MM.1S (cell line): ENCODE data around the gene SHISA9.

Experiments
- DNase-seq: peaks from one replicate; pipeline ENCODE4 v3.0.0-alpha.2; 2015
- H2AFZ ChIP-seq: fragments of 300-600 bp; sonication (generic); 2 replicates; pipeline ENCODE4 v1.6.0; 2016; ENCODE audit warnings: antibody characterized with exemption, low read length
- H3F3A ChIP-seq: fragments of 300-600 bp; sonication (generic); 2 replicates; pipeline ENCODE4 v1.6.1; 2016; ENCODE audit warnings: mild to moderate bottlenecking, antibody characterized with exemption, low read length, moderate library complexity, mixed read lengths; ENCODE audit not compliant: insufficient read depth
- H3K27ac ChIP-seq: fragments of 300-600 bp; sonication (generic); 2 replicates; pipeline ENCODE4 v1.5.1; 2016; ENCODE audit warnings: mild to moderate bottlenecking, low read length
- H3K27me3 ChIP-seq: fragments of 300-600 bp; sonication (generic); replicated peaks from 2 replicates; pipeline ENCODE4 v1.6.0; 2016; ENCODE audit warnings: low read length; ENCODE audit not compliant: insufficient read depth
- H3K36me3 ChIP-seq: fragments of 300-600 bp; sonication (generic); replicated peaks from 2 replicates; pipeline ENCODE4 v1.6.1; 2016; ENCODE audit warnings: mild to moderate bottlenecking, low read length, mixed read lengths; ENCODE audit not compliant: insufficient read depth
- H3K4me1 ChIP-seq: fragments of 300-600 bp; sonication (generic); 2 replicates; pipeline ENCODE4 v1.6.1; 2016; ENCODE audit warnings: low read length, mixed read lengths
- H3K4me2 ChIP-seq: fragments of 300-600 bp; sonication (generic); 2 replicates; pipeline ENCODE4 v1.6.0; 2016; ENCODE audit warnings: low read depth, low read length
- H3K4me3 ChIP-seq: fragments of 300-600 bp; sonication (generic); 2 replicates; pipeline ENCODE4 v1.5.1; 2016; ENCODE audit warnings: low read length, mixed read lengths
- H3K79me2 ChIP-seq: fragments of 300-600 bp; sonication (generic); 2 replicates; pipeline ENCODE4 v1.6.1; 2016; ENCODE audit warnings: mixed run types, low read length, mixed read lengths
- H3K9ac ChIP-seq: fragments of 300-600 bp; sonication (generic); 2 replicates; pipeline ENCODE4 v1.6.1; 2016; ENCODE audit warnings: low read length, mixed read lengths
- H3K9me2 ChIP-seq: fragments of 300-600 bp; sonication (generic); replicated peaks from 2 replicates; pipeline ENCODE4 v1.6.1; 2016; ENCODE audit warnings: mild to moderate bottlenecking, low read length, mixed read lengths; ENCODE audit not compliant: insufficient read depth
- H3K9me3 ChIP-seq: fragments of 300-600 bp; sonication (generic); replicated peaks from 2 replicates; pipeline ENCODE4 v1.6.1; 2016; ENCODE audit warnings: mild to moderate bottlenecking, low read length, mixed read lengths; ENCODE audit not compliant: insufficient read depth
- H4K20me1 ChIP-seq: fragments of 300-600 bp; sonication (generic); 2 replicates; pipeline ENCODE4 v1.6.1; 2016; ENCODE audit warnings: mild to moderate bottlenecking, low read length, moderate library complexity, mixed read lengths; ENCODE audit not compliant: insufficient read depth
- CTCF ChIP-seq: fragments of 300-600 bp; sonication (generic); IDR thresholded peaks from 2 replicates; pipeline ENCODE4 v1.5.1; 2016; ENCODE audit warnings: antibody characterized with exemption, low read length, mixed read lengths
- EZH2 ChIP-seq: fragments of 300-600 bp; sonication (generic); optimal IDR thresholded peaks from 2 replicates; pipeline ENCODE3; 2017; ENCODE audit warnings: low read depth, mild to moderate bottlenecking, antibody characterized with exemption, low read length, mixed read lengths
- EZH2phosphoT487 ChIP-seq: fragments of 300-600 bp; sonication (generic); IDR thresholded peaks from 2 replicates; pipeline ENCODE4 v1.6.1; 2018; ENCODE audit warnings: antibody characterized with exemption, low read length

The SHISA9 gene

GRCh38 chr16:13018026-13018425, 116.6 kb downstream of the SHISA9 start:
- Histone ChIP-seq H3F3A (no peaks in the 10 kb centered on the region), H3K79me2 (no peaks in the 10 kb centered on the region), H3K9ac (no peak overlapping the region), H3K9me2 (no peaks in the 10 kb centered on the region), H3K36me3 (no peaks in the 10 kb centered on the region), H3K9me3 (no peaks in the 10 kb centered on the region), H2AFZ (no peak overlapping the region), H3K27ac (no peak overlapping the region), H3K27me3 (no peaks in the 10 kb centered on the region), H3K4me3 (no peak overlapping the region), H3K4me2 (no peak overlapping the region), H3K4me1 (no peaks in the 10 kb centered on the region), H4K20me1 (no peaks in the 10 kb centered on the region)
- TF ChIP-seq EZH2phosphoT487, result no peak
- no peak for TF ChIP-seq EZH2
- TF ChIP-seq CTCF, result no peak
- no peak for DNase-seq

- no peaks in the 10 kb centered on the region for H3K79me2 ChIP-seq
- no peak overlapping the region for H2AFZ ChIP-seq
- no peaks in the 10 kb centered on the region for H3K9me3 ChIP-seq
- no peak overlapping the region for H3K27ac ChIP-seq
- no peak for TF ChIP-seq EZH2
- TF ChIP-seq EZH2phosphoT487, result no peak
- TF ChIP-seq CTCF, result no peak
- no peak for DNase-seq
- H4K20me1 ChIP-seq, result no peaks in the 10 kb centered on the region
- H3K4me3 ChIP-seq, result no peak overlapping the region
- no peaks in the 10 kb centered on the region for H3F3A ChIP-seq
- H3K27me3 ChIP-seq, result no peaks in the 10 kb centered on the region
- no peaks in the 10 kb centered on the region for H3K36me3 ChIP-seq
- no peaks in the 10 kb centered on the region for H3K9me2 ChIP-seq
- no peak overlapping the region for H3K9ac ChIP-seq
- H3K4me2 ChIP-seq, result no peak overlapping the region
- no peaks in the 10 kb centered on the region for H3K4me1 ChIP-seq
Measured at GRCh38 chr16:13021996-13022395, 120.6 kb downstream of the SHISA9 start.

- no peaks in the 10 kb centered on the region for H3K36me3 ChIP-seq
- no peaks in the 10 kb centered on the region for H3K4me1 ChIP-seq
- H3K4me3 ChIP-seq, result no peak overlapping the region
- no peak for DNase-seq
- H3K27ac ChIP-seq, result no peak overlapping the region
- H3K9ac ChIP-seq, result no peak overlapping the region
- H3F3A ChIP-seq, result no peaks in the 10 kb centered on the region
- H3K27me3 ChIP-seq, result no peaks in the 10 kb centered on the region
- no peaks in the 10 kb centered on the region for H4K20me1 ChIP-seq
- no peaks in the 10 kb centered on the region for H3K9me3 ChIP-seq
- H3K9me2 ChIP-seq, result no peaks in the 10 kb centered on the region
- no peaks in the 10 kb centered on the region for H3K79me2 ChIP-seq
- H2AFZ ChIP-seq, result no peak overlapping the region
- H3K4me2 ChIP-seq, result no peak overlapping the region
- TF ChIP-seq EZH2 (no peak), CTCF (no peak), EZH2phosphoT487 (no peak)
Measured at GRCh38 chr16:13029786-13030185, 128.4 kb downstream of the SHISA9 start.
